Measurements from ENCODE around the gene ILDR2.

The ILDR2 gene

GRCh38 chr1:166969074-166969677, 6.2 kb downstream of the ILDR2 start:
- DNase-seq: no peak

- no peak for DNase-seq
These were observed 14.4 kb downstream of the ILDR2 start for GRCh38 chr1:166960858-166961474.

GRCh38 chr1:166956872-166957271, 18.5 kb downstream of the ILDR2 start:
- DNase-seq: no peak

- DNase-seq: no peak
These were observed 19.1 kb downstream of the ILDR2 start for GRCh38 chr1:166956057-166956850.

- DNase-seq: no peak
These were observed 21.8 kb downstream of the ILDR2 start for GRCh38 chr1:166953491-166953890.

- no peak for DNase-seq
These were observed 23.2 kb downstream of the ILDR2 start for GRCh38 chr1:166952002-166952746.

- DNase-seq: no peak
These were observed 24.3 kb downstream of the ILDR2 start for GRCh38 chr1:166951050-166951449.

- no peak for DNase-seq
These were observed 25.2 kb downstream of the ILDR2 start for GRCh38 chr1:166950156-166950555.

- DNase-seq: no peak
These were observed 26.4 kb downstream of the ILDR2 start for GRCh38 chr1:166948856-166949350.

- no peak for DNase-seq
These were observed 27.8 kb downstream of the ILDR2 start for GRCh38 chr1:166947398-166948043.

- no peak for DNase-seq
These were observed 31.0 kb downstream of the ILDR2 start for GRCh38 chr1:166944186-166944967.

- no peak for DNase-seq
These were observed 35.5 kb downstream of the ILDR2 start for GRCh38 chr1:166939741-166940375.

GRCh38 chr1:166937962-166938361, 37.4 kb downstream of the ILDR2 start:
- DNase-seq: no peak

GRCh38 chr1:166937329-166937728, 38.0 kb downstream of the ILDR2 start:
- no peak for DNase-seq

GRCh38 chr1:166933633-166934032, 41.7 kb downstream of the ILDR2 start:
- no peak for DNase-seq

GRCh38 chr1:166933140-166933539, 42.2 kb downstream of the ILDR2 start:
- no peak for DNase-seq

GRCh38 chr1:166929911-166930310, 45.4 kb downstream of the ILDR2 start:
- DNase-seq: no peak

GRCh38 chr1:166927701-166928100, 47.6 kb downstream of the ILDR2 start:
- DNase-seq: no peak

GRCh38 chr1:166925810-166926478, 49.4 kb downstream of the ILDR2 start:
- DNase-seq: no peak

GRCh38 chr1:166924823-166925541, 50.4 kb downstream of the ILDR2 start:
- DNase-seq: no peak
